HG03196 (cell line): ENCODE results near the gene PPP2R5D.
A peak's percentile ranks its signal among the peaks of the same experiment; 100 is the strongest.

Experiments
- ATAC-seq: cut with Tn5 transposase; IDR thresholded peaks from one replicate; pipeline ENCODE4 v1.9.1; 2021; ENCODE audit not compliant: unreplicated experiment

Gene PPP2R5D

GRCh38 chr6:43053545-43054205 lies 69.3 kb downstream of the PPP2R5D start, which contains the start of gene CUL7:
CUL7 (minus strand) TSS chr6:43053851; CDS start chr6:43052788, 1,063 bp downstream.
- peak; percentile 75 for ATAC-seq

- no peak for ATAC-seq
Measured at GRCh38 chr6:43054206-43054943, 70.0 kb downstream of the PPP2R5D start.

GRCh38 chr6:43055966-43056365 lies 71.6 kb downstream of the PPP2R5D start:
- ATAC-seq, result no peak

- ATAC-seq, result no peak
Measured at GRCh38 chr6:43058531-43058930, 74.2 kb downstream of the PPP2R5D start.

- ATAC-seq, result peak; percentile 85
Measured at GRCh38 chr6:43059168-43060033, 75.0 kb downstream of the PPP2R5D start, which contains the start of the genes KLC4 and MRPL2. KLC4 (plus strand) TSS chr6:43059631; CDS start chr6:43061336, 1,705 bp downstream. MRPL2 (minus strand) TSS chr6:43059434; CDS start chr6:43059381, 53 bp downstream.

GRCh38 chr6:43060034-43060754 lies 75.8 kb downstream of the PPP2R5D start:
- no peak for ATAC-seq

GRCh38 chr6:43060755-43061633 lies 76.6 kb downstream of the PPP2R5D start:
- ATAC-seq, result no peak

- no peak for ATAC-seq
Measured at GRCh38 chr6:43061861-43062260, 77.5 kb downstream of the PPP2R5D start.
